22Rv1 (cell line): Measurements from ENCODE around the gene DNAJB7.

ENCODE experiments used
- CTCF ChIP-seq: fragments of 450-650 bp; IDR thresholded peaks from 2 replicates; pipeline ENCODE4 v1.5.1; 2017; ENCODE audit warnings: mild to moderate bottlenecking
- ZFX ChIP-seq: fragments of 450-650 bp; IDR thresholded peaks from 2 replicates; pipeline ENCODE4 v1.6.1; 2017; ENCODE audit warnings: antibody characterized with exemption, borderline replicate concordance

GRCh38 chr22:40862013-40862412 is at the start of gene DNAJB7:
- TF ChIP-seq CTCF (no peak), ZFX (no peak)
